Osteocyte (in vitro differentiated cells): Measurements from ENCODE around the gene ADGRG6. TPM values are rescaled to one million over a fixed set of nuclear protein-coding genes. Genes with fewer than 3 reads are reported as not detected.

ENCODE experiments used
- DNase-seq: peaks from one replicate; pipeline ENCODE4 v3.0.0; 2021; ENCODE audit warnings: mixed read lengths; ENCODE audit not compliant: unreplicated experiment; ENCODE audit errors: extremely low spot score
- H3K27ac Mint-ChIP-seq: one replicate; pipeline ENCODE4 v1.8.0; 2021; ENCODE audit warnings: mild to moderate bottlenecking, mixed read lengths; ENCODE audit not compliant: unreplicated experiment
- H3K27me3 Mint-ChIP-seq: one replicate; pipeline ENCODE4 v1.8.0; 2021; ENCODE audit warnings: mixed read lengths; ENCODE audit not compliant: unreplicated experiment
- H3K36me3 Mint-ChIP-seq: one replicate; pipeline ENCODE4 v1.8.0; 2021; ENCODE audit warnings: mixed read lengths; ENCODE audit not compliant: unreplicated experiment
- H3K4me1 Mint-ChIP-seq: one replicate; pipeline ENCODE4 v1.8.0; 2021; ENCODE audit warnings: mixed read lengths; ENCODE audit not compliant: unreplicated experiment
- H3K4me3 Mint-ChIP-seq: one replicate; pipeline ENCODE4 v1.8.0; 2021; ENCODE audit warnings: mild to moderate bottlenecking, moderate library complexity, mixed read lengths; ENCODE audit not compliant: unreplicated experiment
- H3K9me3 Mint-ChIP-seq: one replicate; pipeline ENCODE4 v1.8.0; 2021; ENCODE audit warnings: mixed read lengths; ENCODE audit not compliant: unreplicated experiment
- CTCF ChIP-seq: fragments of 200-600 bp; sonication (generic); IDR thresholded peaks from 2 replicates; pipeline ENCODE4 v1.5.0; 2021; ENCODE audit warnings: antibody characterized with exemption, mild to moderate bottlenecking, moderate library complexity
- total RNA-seq: library from RNA; stranded (reverse); gene quantifications from 2 replicates; pipeline ENCODE4 v1.2.1, GENCODE V29; 2021

Gene ADGRG6
- total RNA-seq, 1 donor from 2014 or later, result 0.51 TPM

GRCh38 chr6:142260748-142261147 lies 41.1 kb upstream of the ADGRG6 start:
- no peaks in the 10 kb centered on the region for H3K4me1 Mint-ChIP-seq
- peaks cover 8% of the 10 kb centered on the region for H3K27me3 Mint-ChIP-seq
- H3K4me3 Mint-ChIP-seq, result no peak overlapping the region
- no peaks in the 10 kb centered on the region for H3K9me3 Mint-ChIP-seq
- no peak overlapping the region for H3K27ac Mint-ChIP-seq
- H3K36me3 Mint-ChIP-seq, result no peaks in the 10 kb centered on the region
- DNase-seq, result no peak
- TF ChIP-seq CTCF, result no peak

GRCh38 chr6:142262231-142262630 lies 39.6 kb upstream of the ADGRG6 start:
- Mint-ChIP-seq H3K4me3 (no peak overlapping the region), H3K27ac (no peak overlapping the region), H3K4me1 (no peaks in the 10 kb centered on the region), H3K9me3 (no peaks in the 10 kb centered on the region), H3K27me3 (peaks cover 10% of the 10 kb centered on the region), H3K36me3 (no peaks in the 10 kb centered on the region)
- no peak for DNase-seq
- TF ChIP-seq CTCF, result no peak

- no peak for TF ChIP-seq CTCF
- H3K36me3 Mint-ChIP-seq, result no peaks in the 10 kb centered on the region
- no peaks in the 10 kb centered on the region for H3K9me3 Mint-ChIP-seq
- H3K27me3 Mint-ChIP-seq, result peaks cover 10% of the 10 kb centered on the region
- no peak overlapping the region for H3K4me3 Mint-ChIP-seq
- no peak for DNase-seq
- H3K4me1 Mint-ChIP-seq, result no peaks in the 10 kb centered on the region
- H3K27ac Mint-ChIP-seq, result no peak overlapping the region
These were observed 36.3 kb upstream of the ADGRG6 start for GRCh38 chr6:142265476-142265875.

- Mint-ChIP-seq H3K9me3 (no peaks in the 10 kb centered on the region), H3K36me3 (no peaks in the 10 kb centered on the region)
These were observed 35.7 kb upstream of the ADGRG6 start for GRCh38 chr6:142266060-142266459.

GRCh38 chr6:142271476-142271875 lies 30.3 kb upstream of the ADGRG6 start:
- Mint-ChIP-seq H3K4me3 (no peak overlapping the region), H3K27ac (no peak overlapping the region), H3K27me3 (no peaks in the 10 kb centered on the region), H3K9me3 (no peaks in the 10 kb centered on the region), H3K4me1 (no peaks in the 10 kb centered on the region), H3K36me3 (no peaks in the 10 kb centered on the region)
- TF ChIP-seq CTCF, result no peak
- DNase-seq, result no peak

More at GRCh38 chr6:142266060-142266459, 35.7 kb upstream of the ADGRG6 start:
- Mint-ChIP-seq H3K4me1 (no peaks in the 10 kb centered on the region), H3K27ac (no peak overlapping the region), H3K27me3 (peaks cover 8% of the 10 kb centered on the region), H3K4me3 (no peak overlapping the region)
- DNase-seq, result no peak
- TF ChIP-seq CTCF, result no peak
